BE2C (cell line): Measurements from ENCODE around the gene TMSB15C.
"Not testable (repeated sequence)": the region's sequence is repeated elsewhere in the genome, so short reads cannot be mapped to it uniquely, and the experiment has no call there.

Source experiments
- DNase-seq: peaks from one replicate; pipeline ENCODE4 v3.0.0-alpha.2; 2020
- H3K27me3 ChIP-seq: fragments of 250-450 bp; sonication (Bioruptor Pico); 2 replicates; pipeline ENCODE4 v1.5.1; 2020; ENCODE audit warnings: mild to moderate bottlenecking
- H3K36me3 ChIP-seq: fragments of 250-450 bp; sonication (Bioruptor Pico); 2 replicates; pipeline ENCODE4 v1.5.1; 2020; ENCODE audit warnings: mild to moderate bottlenecking
- H3K4me1 ChIP-seq: fragments of 250-450 bp; sonication (Bioruptor Pico); 2 replicates; pipeline ENCODE4 v1.5.1; 2020
- H3K4me3 ChIP-seq: 2 replicates; pipeline ENCODE4 v1.5.1; 2011; ENCODE audit warnings: low read depth, low read length
- H3K9me3 ChIP-seq: fragments of 250-450 bp; sonication (Bioruptor Pico); 2 replicates; pipeline ENCODE4 v1.5.1; 2020
- CTCF ChIP-seq: IDR thresholded peaks from 2 replicates; pipeline ENCODE4 v1.5.1; 2012; ENCODE audit warnings: mild to moderate bottlenecking, low read depth, low read length

Gene TMSB15C

GRCh38 chrX:104085477-104085876, 9.4 kb upstream of the TMSB15C start:
- H3K4me3 ChIP-seq, result no peak overlapping the region
- no peak for DNase-seq
- TF ChIP-seq CTCF, result no peak
- H3K4me1 ChIP-seq, result no peaks in the 10 kb centered on the region
- H3K9me3 ChIP-seq, result no peaks in the 10 kb centered on the region
- no peaks in the 10 kb centered on the region for H3K27me3 ChIP-seq
- no peaks in the 10 kb centered on the region for H3K36me3 ChIP-seq

GRCh38 chrX:104084534-104085277, 8.7 kb upstream of the TMSB15C start:
- no peak for DNase-seq
- Histone ChIP-seq H3K4me1 (no peaks in the 10 kb centered on the region), H3K9me3 (no peaks in the 10 kb centered on the region), H3K36me3 (no peaks in the 10 kb centered on the region), H3K27me3 (no peaks in the 10 kb centered on the region), H3K4me3 (no peak overlapping the region)
- no peak for TF ChIP-seq CTCF

GRCh38 chrX:104084063-104084462, 8.0 kb upstream of the TMSB15C start:
- Histone ChIP-seq H3K4me1 (no peaks in the 10 kb centered on the region), H3K27me3 (no peaks in the 10 kb centered on the region), H3K36me3 (no peaks in the 10 kb centered on the region), H3K9me3 (no peaks in the 10 kb centered on the region), H3K4me3 (no peak overlapping the region)
- no peak for DNase-seq
- no peak for TF ChIP-seq CTCF

GRCh38 chrX:104077854-104078253, 1.8 kb upstream of the TMSB15C start:
- H3K27me3 ChIP-seq, H3K36me3 ChIP-seq, H3K4me3 ChIP-seq, DNase-seq, H3K9me3 ChIP-seq, H3K4me1 ChIP-seq: not testable (repeated sequence)

- not testable (repeated sequence) for H3K4me1 ChIP-seq, H3K4me3 ChIP-seq, H3K27me3 ChIP-seq, H3K9me3 ChIP-seq, DNase-seq, H3K36me3 ChIP-seq
Observed at GRCh38 chrX:104062636-104063035, 13.4 kb downstream of the TMSB15C start.

GRCh38 chrX:104054956-104055355, 21.1 kb downstream of the TMSB15C start:
- not testable (repeated sequence) for H3K4me3 ChIP-seq, H3K9me3 ChIP-seq, H3K27me3 ChIP-seq, H3K4me1 ChIP-seq, DNase-seq, H3K36me3 ChIP-seq

GRCh38 chrX:104047171-104047570, 28.9 kb downstream of the TMSB15C start:
- DNase-seq, result no peak
- no peaks in the 10 kb centered on the region for H3K9me3 ChIP-seq
- no peaks in the 10 kb centered on the region for H3K36me3 ChIP-seq
- no peaks in the 10 kb centered on the region for H3K27me3 ChIP-seq
- H3K4me1 ChIP-seq, result no peaks in the 10 kb centered on the region
- H3K4me3 ChIP-seq, result no peak overlapping the region
- TF ChIP-seq CTCF, result no peak

- no peaks in the 10 kb centered on the region for H3K27me3 ChIP-seq
- DNase-seq, result no peak
- H3K4me3 ChIP-seq, result no peak overlapping the region
- no peaks in the 10 kb centered on the region for H3K4me1 ChIP-seq
- no peaks in the 10 kb centered on the region for H3K36me3 ChIP-seq
- no peaks in the 10 kb centered on the region for H3K9me3 ChIP-seq
- no peak for TF ChIP-seq CTCF
Observed at GRCh38 chrX:104045642-104046041, 30.4 kb downstream of the TMSB15C start.
